HepG2 (cell line): ENCODE data around the gene BCL2L11. TPM values are rescaled to one million over a fixed set of nuclear protein-coding genes. Genes with fewer than 3 reads are reported as not detected.

Experiments
- GABPB1 ChIP-seq: IDR thresholded peaks from 2 replicates; pipeline ENCODE4 v1.6.1; 2016; ENCODE audit warnings: mild to moderate bottlenecking, missing genetic modification reagents, moderate library complexity, missing compliant biosample characterization
- HDAC1 ChIP-seq: sonication (generic); formaldehyde crosslinking; IDR thresholded peaks from 2 replicates; pipeline ENCODE4 v1.5.1; 2020; ENCODE audit warnings: mild to moderate bottlenecking, missing genetic modification reagents
- JUN ChIP-seq: sonication (generic); formaldehyde crosslinking; IDR thresholded peaks from 2 replicates; pipeline ENCODE4 v1.4.0; 2020; ENCODE audit warnings: mild to moderate bottlenecking, missing genetic modification reagents
- KLF16 ChIP-seq, 2 experiments: sonication (generic) in 1 of 2; formaldehyde crosslinking in 1 of 2; IDR thresholded peaks; 2 replicates each; pipeline versions ENCODE4 v1.6.1 to v1.8.0; 2016 to 2023; ENCODE audit warnings: missing genetic modification reagents in 2 of 2, missing compliant biosample characterization in 1 of 2
- MAFF ChIP-seq: IDR thresholded peaks from 2 replicates; pipeline ENCODE4 v1.6.1; 2011; ENCODE audit warnings: low read depth, low read length, improper control_type of control experiment
- NCOR1 ChIP-seq: fragments of 200-600 bp; sonication (generic); IDR thresholded peaks from 2 replicates; pipeline ENCODE4 v1.7.0; 2017; ENCODE audit warnings: antibody characterized with exemption, low read length, borderline replicate concordance
- SALL2 ChIP-seq: sonication (generic); formaldehyde crosslinking; IDR thresholded peaks from 2 replicates; pipeline ENCODE4 v1.8.1; 2023; ENCODE audit warnings: mild to moderate bottlenecking, missing genetic modification reagents, inconsistent platforms
- ZNF274 ChIP-seq: sonication (generic); formaldehyde crosslinking; IDR thresholded peaks from 2 replicates; pipeline ENCODE4 v1.5.1; 2020; ENCODE audit warnings: mild to moderate bottlenecking, missing genetic modification reagents
- ZNF484 ChIP-seq: sonication (generic); formaldehyde crosslinking; IDR thresholded peaks from 2 replicates; pipeline ENCODE4 v1.5.1; 2020; ENCODE audit warnings: mild to moderate bottlenecking, low read depth, missing genetic modification reagents, borderline replicate concordance
- ZNF589 ChIP-seq: sonication (generic); formaldehyde crosslinking; conservative IDR thresholded peaks from 2 replicates; pipeline ENCODE4 v1.8.0; 2022; ENCODE audit warnings: mild to moderate bottlenecking, moderate library complexity, missing genetic modification reagents
- ZNF737 ChIP-seq: sonication (generic); formaldehyde crosslinking; IDR thresholded peaks from 2 replicates; pipeline ENCODE4 v1.5.0; 2020; ENCODE audit warnings: missing genetic modification reagents, mild to moderate bottlenecking, borderline replicate concordance
- ZNF883 ChIP-seq: sonication (generic); formaldehyde crosslinking; IDR thresholded peaks from 2 replicates; pipeline ENCODE4 v1.5.1; 2020; ENCODE audit warnings: mild to moderate bottlenecking, missing genetic modification reagents; ENCODE audit errors: not compliant biosample characterization
- ZNF891 ChIP-seq: sonication (generic); formaldehyde crosslinking; IDR thresholded peaks from 2 replicates; pipeline ENCODE4 v1.5.0; 2020; ENCODE audit warnings: mild to moderate bottlenecking, missing genetic modification reagents
- polyA plus RNA-seq, 8 experiments: library from polyadenylated mRNA; depleted of rRNA in 3 of 8; stranded (reverse) in 7 of 8; unstranded in 1 of 8; fragments of >200 nt; fragmentation: Illumina TruSeq in 4 of 8; extraction: Trizol in 4 of 8; gene quantifications; 2 replicates each; pipeline versions ENCODE4 v1.2.1 to v1.2.3, GENCODE V29; 2011 to 2016; ENCODE audit warnings: low read depth in 4 of 8, missing spikeins in 1 of 8, mixed read lengths in 1 of 8; ENCODE audit not compliant: insufficient read depth in 1 of 8
- total RNA-seq, 5 experiments: library from RNA; depleted of rRNA; stranded (reverse); fragments of >200 nt; fragmentation: Illumina TruSeq; extraction: Trizol; gene quantifications; 2 replicates each; pipeline ENCODE4 v1.2.3, GENCODE V29; 2016; ENCODE audit warnings: low read depth in 1 of 5
- TF ChIP-seq, protein P1 (sequence below): sonication (generic); formaldehyde crosslinking; IDR thresholded peaks from 2 replicates; pipeline ENCODE4 v1.4.0; 2020; ENCODE audit warnings: mild to moderate bottlenecking, missing genetic modification reagents
- TF ChIP-seq, protein P2 (sequence below): sonication (generic); formaldehyde crosslinking; IDR thresholded peaks from 2 replicates; pipeline ENCODE4 v1.8.1; 2022; ENCODE audit warnings: mild to moderate bottlenecking, missing genetic modification reagents
- TF ChIP-seq, protein P3 (sequence below): sonication (generic); formaldehyde crosslinking; IDR thresholded peaks from 2 replicates; pipeline ENCODE4 v1.4.0; 2020; ENCODE audit warnings: missing genetic modification reagents, borderline replicate concordance

Gene BCL2L11
- total and polyA plus RNA-seq, 2 of the 13 experiments (the other 11 are each of a cell fraction or from before 2014, with no cell fraction given) = 6.1 to 9.7 TPM

DNA sequence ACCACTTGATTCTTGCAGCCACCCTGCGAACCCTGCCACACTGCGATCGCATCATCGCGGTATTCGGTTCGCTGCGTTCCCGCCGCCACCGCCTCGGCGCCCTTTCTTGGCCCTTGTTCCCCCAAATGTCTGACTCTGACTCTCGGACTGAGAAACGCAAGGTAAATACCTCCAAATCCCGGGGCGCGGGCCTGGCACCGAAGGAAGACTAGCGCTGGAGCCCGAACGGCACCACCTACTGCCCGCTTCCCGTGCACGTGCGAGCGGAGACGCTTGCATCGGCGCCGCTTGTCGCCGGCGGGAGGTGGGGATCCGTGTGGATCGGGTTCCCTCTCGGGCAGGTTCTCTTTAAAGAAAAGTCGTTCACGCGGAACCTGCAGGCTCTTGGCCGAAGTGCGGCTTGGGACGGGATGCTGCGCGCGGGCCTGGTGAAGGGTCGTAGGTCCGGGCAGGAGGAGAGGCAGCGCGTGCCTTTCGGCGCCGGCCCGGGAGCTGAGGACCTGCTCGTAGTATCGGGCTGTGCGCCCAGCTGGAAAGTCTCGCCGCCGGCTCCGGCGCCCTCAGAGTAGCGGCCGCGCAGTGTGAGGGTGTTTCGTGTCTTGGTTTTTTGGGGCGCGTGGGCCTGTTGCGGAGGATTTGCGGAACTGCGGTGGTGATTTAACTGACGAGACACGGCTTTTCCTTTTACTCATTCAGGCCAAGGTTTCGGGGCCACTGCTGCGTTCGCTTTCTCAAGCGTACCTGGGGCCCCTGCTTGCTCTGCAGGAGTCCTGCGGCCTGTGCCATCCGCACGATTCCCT is 514 bp downstream of the BCL2L11 start (continued):
- TF ChIP-seq, protein P1, sequence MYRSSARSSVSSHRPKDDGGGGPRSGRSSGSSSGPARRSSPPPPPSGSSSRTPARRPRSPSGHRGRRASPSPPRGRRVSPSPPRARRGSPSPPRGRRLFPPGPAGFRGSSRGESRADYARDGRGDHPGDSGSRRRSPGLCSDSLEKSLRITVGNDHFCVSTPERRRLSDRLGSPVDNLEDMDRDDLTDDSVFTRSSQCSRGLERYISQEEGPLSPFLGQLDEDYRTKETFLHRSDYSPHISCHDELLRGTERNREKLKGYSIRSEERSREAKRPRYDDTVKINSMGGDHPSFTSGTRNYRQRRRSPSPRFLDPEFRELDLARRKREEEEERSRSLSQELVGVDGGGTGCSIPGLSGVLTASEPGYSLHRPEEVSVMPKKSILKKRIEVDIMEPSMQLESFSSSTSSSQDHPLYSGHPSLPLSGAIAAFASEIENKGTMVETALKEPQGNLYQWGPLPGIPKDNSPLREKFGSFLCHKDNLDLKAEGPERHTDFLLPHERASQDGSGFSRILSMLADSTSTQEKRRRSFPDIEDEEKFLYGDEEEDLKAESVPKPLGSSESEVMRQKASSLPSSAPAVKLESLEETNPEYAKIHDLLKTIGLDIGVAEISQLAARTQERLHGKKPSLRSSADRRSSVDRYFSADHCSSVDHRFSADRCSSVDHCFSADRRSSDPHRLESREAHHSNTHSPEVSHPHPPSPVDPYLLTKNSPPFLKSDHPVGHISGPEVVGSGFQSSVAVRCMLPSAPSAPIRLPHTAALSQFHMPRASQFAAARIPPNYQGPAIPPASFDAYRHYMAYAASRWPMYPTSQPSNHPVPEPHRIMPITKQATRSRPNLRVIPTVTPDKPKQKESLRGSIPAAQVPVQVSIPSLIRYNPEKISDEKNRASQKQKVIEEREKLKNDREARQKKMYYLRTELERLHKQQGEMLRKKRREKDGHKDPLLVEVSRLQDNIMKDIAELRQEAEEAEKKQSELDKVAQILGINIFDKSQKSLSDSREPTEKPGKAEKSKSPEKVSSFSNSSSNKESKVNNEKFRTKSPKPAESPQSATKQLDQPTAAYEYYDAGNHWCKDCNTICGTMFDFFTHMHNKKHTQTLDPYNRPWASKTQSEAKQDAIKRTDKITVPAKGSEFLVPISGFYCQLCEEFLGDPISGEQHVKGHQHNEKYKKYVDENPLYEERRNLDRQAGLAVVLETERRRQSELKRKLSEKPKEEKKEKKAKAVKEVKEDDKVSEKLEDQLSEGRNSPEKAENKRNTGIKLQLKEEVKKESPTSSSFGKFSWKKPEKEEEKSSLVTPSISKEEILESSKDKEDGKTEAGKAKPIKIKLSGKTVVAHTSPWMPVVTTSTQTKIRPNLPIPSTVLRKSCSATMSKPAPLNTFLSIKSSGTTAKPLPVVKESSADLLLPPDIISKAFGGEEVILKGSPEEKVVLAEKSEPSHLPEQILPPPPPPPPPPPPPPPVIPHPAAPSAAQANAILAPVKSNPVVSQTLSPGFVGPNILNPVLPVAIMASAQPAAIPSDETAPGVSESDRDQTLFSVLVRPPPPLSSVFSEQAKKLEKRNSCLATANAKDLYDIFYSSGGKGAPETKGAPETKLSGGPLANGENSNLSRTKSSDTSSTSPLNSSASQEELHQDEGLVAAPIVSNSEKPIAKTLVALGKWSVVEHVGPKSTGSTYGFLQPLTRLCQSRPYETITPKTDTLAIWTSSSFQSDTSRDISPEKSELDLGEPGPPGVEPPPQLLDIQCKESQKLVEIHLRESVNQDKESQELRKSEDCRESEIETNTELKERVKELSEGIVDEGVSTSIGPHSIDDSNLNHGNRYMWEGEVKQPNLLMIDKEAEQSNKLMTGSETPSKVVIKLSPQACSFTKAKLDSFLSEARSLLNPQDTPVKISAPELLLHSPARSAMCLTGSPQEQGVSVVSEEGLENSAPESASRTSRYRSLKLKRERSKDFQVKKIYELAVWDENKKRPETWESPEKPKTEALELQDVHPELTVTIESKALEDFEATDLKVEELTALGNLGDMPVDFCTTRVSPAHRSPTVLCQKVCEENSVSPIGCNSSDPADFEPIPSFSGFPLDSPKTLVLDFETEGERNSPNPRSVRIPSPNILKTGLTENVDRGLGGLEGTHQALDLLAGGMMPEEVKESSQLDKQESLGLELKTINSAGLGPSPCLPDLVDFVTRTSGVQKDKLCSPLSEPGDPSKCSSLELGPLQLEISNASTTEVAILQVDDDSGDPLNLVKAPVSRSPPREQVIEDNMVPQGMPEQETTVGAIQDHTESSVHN = 0 out of 2 replicates have a peak, but pooled peaks have one; percentile 38
- TF ChIP-seq ZNF274 (no peak), KLF16 (CRISPR knock-in tag; IDR thresholded peaks at IDR 0.05) (peak in 1 of 2 experiments; percentile 20; a peak in 1 of 4 replicates), HDAC1 (CRISPR knock-in tag) (peak; percentile 47; the same call in 1 of the 2 replicates), ZNF484 (CRISPR knock-in tag) (no peak), JUN (CRISPR knock-in tag) (no peak), ZNF589 (CRISPR knock-in tag) (peak; percentile 45; the same call in 1 of the 2 replicates), GABPB1 (CRISPR knock-in tag) (peak; percentile 37; the same call in 1 of the 2 replicates), SALL2 (CRISPR knock-in tag) (0 out of 2 replicates have a peak, but pooled peaks have one; percentile 8), ZNF737 (CRISPR knock-in tag) (no peak; the same call in 1 of the 2 replicates), ZNF883 (CRISPR knock-in tag) (peak; percentile 24), MAFF (no peak), ZNF891 (CRISPR knock-in tag) (peak; percentile 66), NCOR1 (no peak)
- TF ChIP-seq, protein P2, sequence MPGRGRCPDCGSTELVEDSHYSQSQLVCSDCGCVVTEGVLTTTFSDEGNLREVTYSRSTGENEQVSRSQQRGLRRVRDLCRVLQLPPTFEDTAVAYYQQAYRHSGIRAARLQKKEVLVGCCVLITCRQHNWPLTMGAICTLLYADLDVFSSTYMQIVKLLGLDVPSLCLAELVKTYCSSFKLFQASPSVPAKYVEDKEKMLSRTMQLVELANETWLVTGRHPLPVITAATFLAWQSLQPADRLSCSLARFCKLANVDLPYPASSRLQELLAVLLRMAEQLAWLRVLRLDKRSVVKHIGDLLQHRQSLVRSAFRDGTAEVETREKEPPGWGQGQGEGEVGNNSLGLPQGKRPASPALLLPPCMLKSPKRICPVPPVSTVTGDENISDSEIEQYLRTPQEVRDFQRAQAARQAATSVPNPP (CRISPR knock-in tag) = peak; percentile 11; the same call in 1 of the 2 replicates
- TF ChIP-seq, protein P3, sequence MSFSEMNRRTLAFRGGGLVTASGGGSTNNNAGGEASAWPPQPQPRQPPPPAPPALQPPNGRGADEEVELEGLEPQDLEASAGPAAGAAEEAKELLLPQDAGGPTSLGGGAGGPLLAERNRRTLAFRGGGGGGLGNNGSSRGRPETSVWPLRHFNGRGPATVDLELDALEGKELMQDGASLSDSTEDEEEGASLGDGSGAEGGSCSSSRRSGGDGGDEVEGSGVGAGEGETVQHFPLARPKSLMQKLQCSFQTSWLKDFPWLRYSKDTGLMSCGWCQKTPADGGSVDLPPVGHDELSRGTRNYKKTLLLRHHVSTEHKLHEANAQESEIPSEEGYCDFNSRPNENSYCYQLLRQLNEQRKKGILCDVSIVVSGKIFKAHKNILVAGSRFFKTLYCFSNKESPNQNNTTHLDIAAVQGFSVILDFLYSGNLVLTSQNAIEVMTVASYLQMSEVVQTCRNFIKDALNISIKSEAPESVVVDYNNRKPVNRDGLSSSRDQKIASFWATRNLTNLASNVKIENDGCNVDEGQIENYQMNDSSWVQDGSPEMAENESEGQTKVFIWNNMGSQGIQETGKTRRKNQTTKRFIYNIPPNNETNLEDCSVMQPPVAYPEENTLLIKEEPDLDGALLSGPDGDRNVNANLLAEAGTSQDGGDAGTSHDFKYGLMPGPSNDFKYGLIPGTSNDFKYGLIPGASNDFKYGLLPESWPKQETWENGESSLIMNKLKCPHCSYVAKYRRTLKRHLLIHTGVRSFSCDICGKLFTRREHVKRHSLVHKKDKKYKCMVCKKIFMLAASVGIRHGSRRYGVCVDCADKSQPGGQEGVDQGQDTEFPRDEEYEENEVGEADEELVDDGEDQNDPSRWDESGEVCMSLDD (CRISPR knock-in tag) = 0 out of 2 replicates have a peak, but pooled peaks have one; percentile 7
